Adrenal gland (tissue), 12 donors: ENCODE data around the gene HCFC2. TPM values are rescaled to one million over a fixed set of nuclear protein-coding genes. Genes with fewer than 3 reads are reported as not detected.

ENCODE experiments used
- DNase-seq, 7 donors: peaks; one replicate each; pipeline ENCODE4 v3.0.0-alpha.2; 2019 to 2020
- H3K27ac ChIP-seq, 5 donors: fragments of 200-600 bp; sonication (generic) in 4 of 5; 1 replicate in 3 of 5; 2 replicates in 2 of 5; pipeline versions ENCODE4 v1.5.1 to v1.8.0; 2016 to 2020; ENCODE audit warnings: mild to moderate bottlenecking in 1 of 5
- H3K27me3 ChIP-seq: fragments of 200-600 bp; 2 replicates; pipeline ENCODE4 v1.8.0; 2021
- H3K36me3 ChIP-seq, 2 donors: fragments of 200-600 bp; replicated peaks in 1 of 2; 1 replicate in 1 of 2; 2 replicates in 1 of 2; pipeline versions ENCODE4 v1.5.1 to v1.8.0; 2018 to 2022
- H3K4me1 ChIP-seq, 2 donors: fragments of 200-600 bp; replicated peaks in 1 of 2; 1 replicate in 1 of 2; 2 replicates in 1 of 2; pipeline versions ENCODE4 v1.5.1 to v1.8.0; 2018 to 2021
- H3K4me3 ChIP-seq, 4 donors: fragments of 200-600 bp; sonication (generic) in 3 of 4; one replicate each; pipeline ENCODE4 v1.5.1; 2016 to 2018
- H3K9me3 ChIP-seq, 3 donors: fragments of 200-600 bp; sonication (generic) in 1 of 3; replicated peaks in 1 of 3; 1 replicate in 2 of 3; 2 replicates in 1 of 3; pipeline versions ENCODE4 v1.5.1 to v1.8.0; 2016 to 2021
- CTCF ChIP-seq, 6 experiments: fragments of 450-650 bp in 4 of 6; fragments of 200-600 bp in 2 of 6; sonication (generic) in 1 of 6; IDR thresholded peaks; 1 replicate in 5 of 6; 2 replicates in 1 of 6; pipeline versions ENCODE4 v1.5.1 to v1.8.0; 2016 to 2021; ENCODE audit warnings: antibody characterized with exemption in 6 of 6, mild to moderate bottlenecking in 2 of 6, moderate library complexity in 1 of 6
- POLR2A ChIP-seq, 2 donors: fragments of 450-650 bp; IDR thresholded peaks; one replicate each; pipeline ENCODE4 v1.6.1; 2017; ENCODE audit warnings: antibody characterized with exemption in 2 of 2, mild to moderate bottlenecking in 2 of 2, moderate library complexity in 1 of 2
- WGBS, 4 donors: extraction: QIAGEN DNeasy Blood & Tissue Kit in 2 of 4; methylation state at CpG; one replicate each; pipeline versions ENCODE4 v1.1.5 to v1.1.7; 2013 to 2017; 5-methylcytosine and 5-hydroxymethylcytosine counted together
- intact Hi-C, 2 donors: fragments of 100-400 bp; cut with DNase I; formaldehyde crosslinking; loops; one replicate each; pipeline versions ENCODE4 v1.14.1 to v1.15.0; 2022 to 2023
- polyA plus RNA-seq, 3 donors: library from polyadenylated mRNA; stranded (reverse); fragments of 200-250 nt in 2 of 3; fragments of 350-450 nt in 1 of 3; fragmentation: Illumina TruSeq in 1 of 3; extraction: RNeasy Lipid Tissue Mini Kit (QIAGEN cat#74804) in 1 of 3; gene quantifications; one replicate each; pipeline ENCODE4 v1.2.3, GENCODE V29; 2013 to 2014
- total RNA-seq, 9 donors: library from RNA; depleted of rRNA in 4 of 9; stranded (reverse); fragments of >200 nt in 4 of 9; fragments of 120-200 nt in 1 of 9; fragmentation: NEBNext Ultra II Directional in 1 of 9; extraction: Animal tissue kit (Norgen Biotek cat#: 25700) in 1 of 9; gene quantifications; one replicate each; pipeline versions ENCODE4 v1.1.0 to v1.2.4, GENCODE V29; 2013 to 2023
- donor health status: healthy with polysubstance abuse.
- donor health status: Bipolar disorder and iron deficiency.
- donor health status: DM: yes; HTN: yes; CAD: no.
- donor health status: DM: no; HTN: no; CAD: no.
- donor health status: DM: no; HTN: no; CAD: no.
- donor health status: DM: yes; HTN: yes; CAD: no.

Gene HCFC2
- total and polyA plus RNA-seq, 12 donors: 8.5 to 35.4 (median 20.5) TPM

- peaks cover 18 to 42% of the 10 kb centered on the region in 2 donors for H3K4me1 ChIP-seq
- WGBS, 4 donors: 5 to 57% (median 12%) methylated on average over 7 to 110 of the region's 111 CpGs
- peaks cover 0 to 5% of the 10 kb centered on the region in 2 donors for H3K36me3 ChIP-seq
- no peaks in the 10 kb centered on the region for H3K9me3 ChIP-seq
- peak within 1 kb of the TSS in 4 of 5 donors; percentile 43 to 98 (median 82) for H3K27ac ChIP-seq
- TF ChIP-seq CTCF (IDR thresholded peaks at IDR 0.05) (no peak), POLR2A (IDR thresholded peaks at IDR 0.05) (peak; percentile 89 to 93)
- peak within 1 kb of the TSS in 3 of 4 donors; percentile 46 to 90 (median 82) for H3K4me3 ChIP-seq
- intact Hi-C loops: no loop called here
- no peaks in the 10 kb centered on the region for H3K27me3 ChIP-seq
- DNase-seq: peak; percentile 94 to 99 (median 98)
Observed at GRCh38 chr12:104137902-104138796, 73.8 kb downstream of the HCFC2 start, which contains the start of gene NFYB. Gene NFYB (minus strand): TSS chr12:104138210. CDS start chr12:104135453, 2,757 bp downstream.

- intact Hi-C loops: no loop called here
- peaks cover 0 to 2% of the 10 kb centered on the region in 2 donors for H3K36me3 ChIP-seq
- 81 to 97% (median 88%) methylated on average over 7 of the region's 7 CpGs for WGBS, 4 donors
- TF ChIP-seq CTCF (IDR thresholded peaks at IDR 0.05) (no peak), POLR2A (IDR thresholded peaks at IDR 0.05) (no peak)
- H3K27me3 ChIP-seq: no peaks in the 10 kb centered on the region
- DNase-seq: peak in 3 of 7 donors; percentile 11 to 35 (median 27)
- H3K9me3 ChIP-seq: no peaks in the 10 kb centered on the region
- H3K4me1 ChIP-seq: peaks cover 18 to 39% of the 10 kb centered on the region in 2 donors
- peak overlapping the region in 1 of 4 donors; percentile 47 for H3K4me3 ChIP-seq
- peak overlapping the region in 2 of 5 donors; percentile 69 to 78 for H3K27ac ChIP-seq
Observed at GRCh38 chr12:104138797-104139152, 74.4 kb downstream of the HCFC2 start.

- intact Hi-C loops: no loop called here
- no peak for TF ChIP-seq POLR2A (IDR thresholded peaks at IDR 0.05)
- no peak for TF ChIP-seq CTCF (IDR thresholded peaks at IDR 0.05)
- H3K27me3 ChIP-seq: no peaks in the 10 kb centered on the region
Observed at GRCh38 chr12:104142543-104142942, 78.2 kb downstream of the HCFC2 start.

GRCh38 chr12:104143002-104143401 is 78.7 kb downstream of the HCFC2 start:
- H3K4me3 ChIP-seq: no peak overlapping the region
- no peaks in the 10 kb centered on the region for H3K27me3 ChIP-seq
- intact Hi-C loops: no loop called here
- H3K9me3 ChIP-seq: no peaks in the 10 kb centered on the region
- H3K4me1 ChIP-seq: peaks cover 6 to 8% of the 10 kb centered on the region in 2 donors
- TF ChIP-seq POLR2A (IDR thresholded peaks at IDR 0.05) (no peak), CTCF (IDR thresholded peaks at IDR 0.05) (no peak)
- no peaks in the 10 kb centered on the region for H3K36me3 ChIP-seq
- no peak overlapping the region for H3K27ac ChIP-seq
- DNase-seq: no peak

More at GRCh38 chr12:104142543-104142942, 78.2 kb downstream of the HCFC2 start:
- no peaks in the 10 kb centered on the region for H3K9me3 ChIP-seq
- no peak overlapping the region for H3K4me3 ChIP-seq
- H3K36me3 ChIP-seq: no peaks in the 10 kb centered on the region
- DNase-seq: no peak
- 81 to 88% (median 85%) methylated on average over 2 of the region's 2 CpGs for WGBS, 4 donors
- H3K27ac ChIP-seq: no peak overlapping the region
- H3K4me1 ChIP-seq: peaks cover 6 to 8% of the 10 kb centered on the region in 2 donors
